ENCODE results near the gene CMTM1.
"Not testable (repeated sequence)": the region's sequence is repeated elsewhere in the genome, so short reads cannot be mapped to it uniquely, and the experiment has no call there.

Gene CMTM1

GRCh38 chr16:66623755-66624154 lies 57.5 kb downstream of the CMTM1 start:
- H3K27me3 Mint-ChIP-seq, result no peaks in the 10 kb centered on the region
- H3K9me3 Mint-ChIP-seq, result no peaks in the 10 kb centered on the region
- H3K4me1 Mint-ChIP-seq, result no peaks in the 10 kb centered on the region
- H3K27ac Mint-ChIP-seq, result no peak overlapping the region
- no peak overlapping the region for H3K4me3 Mint-ChIP-seq
- DNase-seq, result no peak
- H3K36me3 Mint-ChIP-seq, result no peaks in the 10 kb centered on the region
- CTCF ChIA-PET, result interaction anchor here (1.2 to 1.6 kb wide), 3 partner anchors 15 to 115 kb away, joined by 3 to 6 read pairs (median 3); no protein-coding TSS in a partner anchor

- CTCF ChIA-PET, result interaction anchor here (1.2 kb wide), 1 partner anchor 19 kb away, joined by 3 read pairs; no protein-coding TSS in a partner anchor
- DNase-seq, H3K9me3 Mint-ChIP-seq, H3K27me3 Mint-ChIP-seq, H3K4me1 Mint-ChIP-seq, H3K27ac Mint-ChIP-seq, H3K4me3 Mint-ChIP-seq, H3K36me3 Mint-ChIP-seq: not testable (repeated sequence)
Observed at GRCh38 chr16:66627611-66628378, 61.6 kb downstream of the CMTM1 start.

Measured in activated naive CD4-positive, alpha-beta T cell treated with anti-CD3 and anti-CD28 coated beads, Interleukin-2, amount 10 ng/mL, durations not matched to agents 7 days and 5 days (primary cell).